HCT116 (cell line): ENCODE measurements around the gene VPS37D.

Experiments used
- CTCF ChIP-seq, 3 experiments: fragments of 200-600 bp in 1 of 3; sonication (generic) in 1 of 3; IDR thresholded peaks in 2 of 3; conservative IDR thresholded peaks in 1 of 3; 2 replicates each; pipeline ENCODE4 v1.5.1; 2012 to 2017; ENCODE audit warnings: low read depth in 2 of 3, low read length in 2 of 3, antibody characterized with exemption in 1 of 3, borderline replicate concordance in 1 of 3, control low read depth in 1 of 3, mild to moderate bottlenecking in 1 of 3, mixed read lengths in 1 of 3, mixed run types in 1 of 3, moderate library complexity in 1 of 3; ENCODE audit not compliant: insufficient read depth in 1 of 3
- EZH2 ChIP-seq: fragments of 200-600 bp; sonication (generic); IDR thresholded peaks from 2 replicates; pipeline ENCODE4 v1.6.1; 2017; ENCODE audit warnings: antibody characterized with exemption, mixed run types
- EZH2phosphoT487 ChIP-seq: fragments of 200-600 bp; IDR thresholded peaks from 2 replicates; pipeline ENCODE4 v1.6.1; 2018; ENCODE audit warnings: antibody characterized with exemption, borderline replicate concordance
- FOSL1 ChIP-seq: IDR thresholded peaks from 2 replicates; pipeline ENCODE4 v1.6.1; 2012; ENCODE audit warnings: low read depth
- MAX ChIP-seq: IDR thresholded peaks from 2 replicates; pipeline ENCODE4 v1.6.1; 2012
- POLR2A ChIP-seq: IDR thresholded peaks from 2 replicates; pipeline ENCODE4 v1.7.0; 2011; ENCODE audit warnings: borderline replicate concordance; ENCODE audit not compliant: insufficient read depth, insufficient read length; ENCODE audit errors: extremely low read depth
- POLR2AphosphoS5 ChIP-seq: IDR thresholded peaks from 2 replicates; pipeline ENCODE4 v1.6.1; 2011; ENCODE audit warnings: mild to moderate bottlenecking, low read depth, low read length, moderate library complexity
- REST ChIP-seq: IDR thresholded peaks from 2 replicates; pipeline ENCODE4 v1.6.1; 2012; ENCODE audit warnings: low read depth
- TCF7L2 ChIP-seq: IDR thresholded peaks from 2 replicates; pipeline ENCODE4 v1.7.0; 2011; ENCODE audit warnings: borderline replicate concordance, inconsistent platforms; ENCODE audit not compliant: insufficient read depth, insufficient read length; ENCODE audit errors: extremely low read depth
- ZFX ChIP-seq: fragments of 450-650 bp; IDR thresholded peaks from 2 replicates; pipeline ENCODE4 v1.6.1; 2017

- TF ChIP-seq POLR2A (no peak), ZFX (no peak), FOSL1 (no peak), CTCF (IDR thresholded peaks at IDR 0.05 in 2 of 3, conservative IDR thresholded peaks at IDR 0.05 in 1 of 3; ENCODE audit: borderline replicate concordance in 1 of 3, insufficient read depth in 1 of 3, low read depth in 2 of 3, low read length in 2 of 3) (no peak), EZH2phosphoT487 (no peak), POLR2AphosphoS5 (no peak), EZH2 (no peak), REST (no peak), TCF7L2 (no peak), MAX (no peak)
These were observed 16.4 kb downstream of the VPS37D start for GRCh38 chr7:73683788-73684693.
